Occipital lobe (tissue), 3 donors: ENCODE results near the gene UNC45A. TPM values are rescaled to one million over a fixed set of nuclear protein-coding genes. Genes with fewer than 3 reads are reported as not detected.

ENCODE experiments used
- DNase-seq: peaks from one replicate; lab custom pipeline; 2025; lab: John Stamatoyannopoulos, UW
- small RNA-seq: library from RNA; depleted of rRNA; stranded (forward); fragments of <200 nt; gene quantifications from one replicate; pipeline ENCODE3, GENCODE V24; 2014
- total RNA-seq: library from RNA; depleted of rRNA; stranded (reverse); fragments of >200 nt; gene quantifications from one replicate; pipeline ENCODE4 v1.2.3, GENCODE V29; 2014

UNC45A gene
- total RNA-seq, 1 donor from 2014 or later, result 35.7 TPM

DNA sequence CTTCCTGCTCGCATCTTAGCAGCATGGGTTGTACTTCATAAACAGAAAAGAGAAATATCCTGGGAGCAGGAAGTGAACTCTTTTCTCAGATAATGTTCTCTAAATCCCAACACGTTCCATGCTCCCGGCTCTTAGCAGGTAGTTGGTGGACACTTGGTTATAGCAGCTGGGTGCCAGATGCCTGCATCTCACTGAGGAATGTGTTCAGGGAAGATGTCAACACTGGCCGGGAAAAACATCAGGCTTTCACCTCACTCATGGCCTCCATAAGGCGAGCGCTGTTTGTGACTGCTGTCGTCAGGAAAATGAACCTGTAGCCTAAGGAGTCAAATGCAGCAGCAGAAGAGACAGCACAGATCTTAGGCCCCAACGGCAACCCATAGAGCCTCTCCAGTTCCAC lies 63.7 kb downstream of the UNC45A start:
- no peak for DNase-seq

DNA sequence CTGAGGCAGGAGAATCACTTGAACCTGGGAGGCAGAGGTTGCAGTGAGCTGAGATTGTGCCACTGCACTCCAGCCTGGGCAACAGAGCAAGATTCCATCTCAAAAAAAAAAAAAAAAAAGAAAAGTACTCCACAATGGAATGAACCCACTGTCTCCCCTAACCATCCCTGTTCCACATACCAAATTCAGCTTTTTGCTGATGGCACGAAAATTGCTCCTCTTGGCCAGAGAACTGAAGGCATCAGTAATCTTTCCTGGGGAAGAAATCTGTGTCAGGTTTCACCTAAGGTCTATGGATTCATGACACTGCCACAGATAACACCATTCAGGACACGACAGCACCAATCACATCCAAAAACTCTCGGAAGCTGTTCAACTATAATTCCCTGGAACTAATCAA lies 66.1 kb downstream of the UNC45A start:
- no peak for DNase-seq

Small RNA genes lying within 50 kb of the gene (small RNA-seq; reads per million reads assigned to genes)
- not detected for gene RF00019

Other genes starting within 250 kb of the UNC45A start
- 3.6 TPM for gene BLM, start 217.9 kb upstream of the UNC45A start, total RNA-seq
- 8.7 TPM for gene FURIN, start 66.7 kb upstream of the UNC45A start, total RNA-seq
- 4.8 TPM for gene FES, start 50.8 kb upstream of the UNC45A start, total RNA-seq
- gene MAN2A2, start 32.0 kb upstream of the UNC45A start, total RNA-seq, result 32.4 TPM
- gene HDDC3, start 2.7 kb upstream of the UNC45A start, total RNA-seq, result 11.7 TPM
- 17.9 TPM for gene RCCD1, start 19.6 kb downstream of the UNC45A start, total RNA-seq
- 15.8 TPM for gene PRC1, start 59.2 kb downstream of the UNC45A start, total RNA-seq
- 12.5 TPM for gene VPS33B, start 87.3 kb downstream of the UNC45A start, total RNA-seq
- gene SV2B, start 165.0 kb downstream of the UNC45A start, total RNA-seq, result 33.5 TPM